ENCODE data around the gene HOXC10.

DNA sequence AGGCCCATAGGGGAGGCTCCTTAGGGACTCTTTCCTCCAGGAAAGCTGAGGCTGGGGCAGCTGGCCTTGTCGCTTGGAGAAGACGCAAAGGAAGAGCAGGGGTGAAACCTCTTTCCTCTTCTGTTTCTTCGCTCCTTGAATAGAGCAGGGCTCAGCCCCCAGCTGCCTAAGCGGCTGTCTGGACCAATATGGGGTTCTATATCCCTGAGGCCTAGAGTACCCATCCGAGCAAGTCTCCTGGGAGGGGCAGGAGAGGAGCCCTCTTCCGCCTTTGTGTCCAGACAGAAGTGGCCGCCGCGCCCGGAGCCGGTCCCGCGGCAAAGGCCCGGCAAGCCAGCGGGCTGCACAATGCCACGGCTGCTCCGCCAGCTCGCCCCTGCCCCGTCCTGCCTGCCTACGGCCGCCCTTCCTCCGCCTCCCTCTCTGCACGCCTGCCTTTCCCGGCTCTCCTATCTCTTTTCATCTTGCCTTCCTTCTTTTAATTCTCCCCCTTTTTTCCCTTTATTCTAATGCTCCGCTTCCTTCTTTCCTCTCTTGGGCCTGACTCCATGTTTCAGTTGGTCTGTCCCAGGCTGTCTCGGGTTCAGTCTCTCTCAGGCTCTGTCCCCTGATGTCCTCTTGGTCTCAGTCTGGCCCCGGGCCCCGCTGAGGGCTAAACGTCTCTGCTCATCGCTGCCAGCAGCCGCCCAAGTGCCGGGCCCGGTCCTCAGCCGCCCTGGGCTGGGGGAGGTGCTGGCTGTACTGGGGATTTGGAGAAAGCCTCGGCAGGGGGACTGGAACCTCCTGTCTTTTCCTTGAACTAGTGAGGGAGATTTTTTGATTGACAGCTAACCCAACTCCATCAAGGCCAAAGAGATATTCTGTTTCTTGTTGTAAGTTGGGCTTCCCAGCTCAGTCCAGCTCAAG lies 12.5 kb downstream of the HOXC10 start:
- TF ChIP-seq, protein P1, sequence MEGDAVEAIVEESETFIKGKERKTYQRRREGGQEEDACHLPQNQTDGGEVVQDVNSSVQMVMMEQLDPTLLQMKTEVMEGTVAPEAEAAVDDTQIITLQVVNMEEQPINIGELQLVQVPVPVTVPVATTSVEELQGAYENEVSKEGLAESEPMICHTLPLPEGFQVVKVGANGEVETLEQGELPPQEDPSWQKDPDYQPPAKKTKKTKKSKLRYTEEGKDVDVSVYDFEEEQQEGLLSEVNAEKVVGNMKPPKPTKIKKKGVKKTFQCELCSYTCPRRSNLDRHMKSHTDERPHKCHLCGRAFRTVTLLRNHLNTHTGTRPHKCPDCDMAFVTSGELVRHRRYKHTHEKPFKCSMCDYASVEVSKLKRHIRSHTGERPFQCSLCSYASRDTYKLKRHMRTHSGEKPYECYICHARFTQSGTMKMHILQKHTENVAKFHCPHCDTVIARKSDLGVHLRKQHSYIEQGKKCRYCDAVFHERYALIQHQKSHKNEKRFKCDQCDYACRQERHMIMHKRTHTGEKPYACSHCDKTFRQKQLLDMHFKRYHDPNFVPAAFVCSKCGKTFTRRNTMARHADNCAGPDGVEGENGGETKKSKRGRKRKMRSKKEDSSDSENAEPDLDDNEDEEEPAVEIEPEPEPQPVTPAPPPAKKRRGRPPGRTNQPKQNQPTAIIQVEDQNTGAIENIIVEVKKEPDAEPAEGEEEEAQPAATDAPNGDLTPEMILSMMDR (IDR thresholded peaks at IDR 0.05 in 4 of 5, conservative IDR thresholded peaks at IDR 0.05 in 1 of 5) = no peak
- TF ChIP-seq POLR2A (IDR thresholded peaks at IDR 0.05) = peak; percentile 11 to 22

Data from gastrocnemius medialis (tissue), 4 donors.